ENCODE results near the gene CLASRP. TPM values are rescaled to one million over a fixed set of nuclear protein-coding genes. Genes with fewer than 3 reads are reported as not detected.

CLASRP gene
- total RNA-seq, 1 experiment from 2014 or later, result 87.1 TPM

GRCh38 chr19:45061965-45062364, 23.1 kb downstream of the CLASRP start:
- Histone ChIP-seq H4K8ac (replicated peaks; ENCODE audit: insufficient read length, low read depth, low read length) (no peak overlapping the region), H3K56ac (ENCODE audit: insufficient read length, low read depth, low read length) (no peak overlapping the region), H3K23me2 (ENCODE audit: insufficient read length, low read depth, low read length, poor library complexity, severe bottlenecking) (no peaks in the 10 kb centered on the region), H3K27ac (ENCODE audit: insufficient read length, low read depth, low read length) (no peak overlapping the region), H4K20me1 (ENCODE audit: control insufficient read depth, insufficient read depth, insufficient read length) (no peaks in the 10 kb centered on the region), H3K4ac (ENCODE audit: low read depth, low read length) (no peak overlapping the region), H3K9ac (ENCODE audit: extremely low read depth, insufficient read length, low read length) (no peak overlapping the region), H3K18ac (ENCODE audit: insufficient read length, low read depth, low read length) (no peak overlapping the region), H2BK5ac (ENCODE audit: insufficient read length, low read length) (no peak overlapping the region), H2BK120ac (ENCODE audit: low read depth, low read length, poor library complexity, severe bottlenecking) (no peak overlapping the region), H4K91ac (ENCODE audit: insufficient read length, low read depth, low read length) (no peak overlapping the region), H3K23ac (ENCODE audit: insufficient read length, low read depth, low read length) (no peak overlapping the region), H3K9me3 (ENCODE audit: control insufficient read depth, low read depth, low read length) (no peaks in the 10 kb centered on the region), H3K27me3 (ENCODE audit: insufficient read depth, low read length) (no peaks in the 10 kb centered on the region), H3K79me1 (ENCODE audit: insufficient read depth, low read depth, low read length, poor library complexity, severe bottlenecking) (no peaks in the 10 kb centered on the region), H2BK20ac (ENCODE audit: low read depth, low read length, poor library complexity, severe bottlenecking) (no peak overlapping the region), H2AK5ac (ENCODE audit: insufficient read length, low read length) (no peak overlapping the region), H3K79me2 (ENCODE audit: insufficient read depth, low read length) (no peaks in the 10 kb centered on the region), H2BK12ac (ENCODE audit: insufficient read length, low read depth, low read length) (no peak overlapping the region), H4K5ac (ENCODE audit: insufficient read length, low read depth, low read length) (no peak overlapping the region), H3K14ac (ENCODE audit: insufficient read depth, low read length) (no peak overlapping the region), H2BK15ac (ENCODE audit: low read depth, low read length) (no peak overlapping the region), H3K4me1 (ENCODE audit: insufficient read depth, low read length) (no peaks in the 10 kb centered on the region), H2AFZ (ENCODE audit: low read length) (no peak overlapping the region), H3K4me2 (ENCODE audit: insufficient read depth, insufficient read length, low read length) (no peak overlapping the region), H3T11ph (ENCODE audit: low read length) (no peak overlapping the region)
- Mint-ChIP-seq H3K9me3 (no peaks in the 10 kb centered on the region), H3K27me3 (ENCODE audit: low read depth) (no peaks in the 10 kb centered on the region), H3K4me1 (peaks cover 5 to 10% of the 10 kb centered on the region in 2 experiments; a peak in 3 of 4 replicates), H3K36me3 (ENCODE audit: insufficient read depth in 1 of 3, low read depth in 3 of 3) (peaks cover 54 to 86% (median 80%) of the 10 kb centered on the region in 3 experiments), H3K4me3 (no peak overlapping the region), H3K27ac (no peak overlapping the region)
- no CpG with 5 or more reads among the region's 4 CpGs for WGBS (ENCODE audit: extremely low coverage, insufficient read length, low lambda C conversion rate)
- no peak for DNase-seq
- no peak for TF ChIP-seq CTCF (conservative IDR thresholded peaks at IDR 0.05)
